Measurements from ENCODE around the gene CDH20.

GRCh38 chr18:61596296-61596695 lies 263.1 kb downstream of the CDH20 start:
- TF ChIP-seq, protein P1, sequence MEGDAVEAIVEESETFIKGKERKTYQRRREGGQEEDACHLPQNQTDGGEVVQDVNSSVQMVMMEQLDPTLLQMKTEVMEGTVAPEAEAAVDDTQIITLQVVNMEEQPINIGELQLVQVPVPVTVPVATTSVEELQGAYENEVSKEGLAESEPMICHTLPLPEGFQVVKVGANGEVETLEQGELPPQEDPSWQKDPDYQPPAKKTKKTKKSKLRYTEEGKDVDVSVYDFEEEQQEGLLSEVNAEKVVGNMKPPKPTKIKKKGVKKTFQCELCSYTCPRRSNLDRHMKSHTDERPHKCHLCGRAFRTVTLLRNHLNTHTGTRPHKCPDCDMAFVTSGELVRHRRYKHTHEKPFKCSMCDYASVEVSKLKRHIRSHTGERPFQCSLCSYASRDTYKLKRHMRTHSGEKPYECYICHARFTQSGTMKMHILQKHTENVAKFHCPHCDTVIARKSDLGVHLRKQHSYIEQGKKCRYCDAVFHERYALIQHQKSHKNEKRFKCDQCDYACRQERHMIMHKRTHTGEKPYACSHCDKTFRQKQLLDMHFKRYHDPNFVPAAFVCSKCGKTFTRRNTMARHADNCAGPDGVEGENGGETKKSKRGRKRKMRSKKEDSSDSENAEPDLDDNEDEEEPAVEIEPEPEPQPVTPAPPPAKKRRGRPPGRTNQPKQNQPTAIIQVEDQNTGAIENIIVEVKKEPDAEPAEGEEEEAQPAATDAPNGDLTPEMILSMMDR (IDR thresholded peaks at IDR 0.05): no peak
- TF ChIP-seq POLR2AphosphoS5 (IDR thresholded peaks at IDR 0.05; ENCODE audit: insufficient read depth in 1 of 2, low read depth in 1 of 2): peak in 1 of 2 donors; percentile 42

Data from vagina (tissue), 2 donors.